AG10803 (cell line): ENCODE measurements around the gene GBF1.

ENCODE experiments used
- DNase-seq: peaks from one replicate; pipeline ENCODE4 v3.0.0; 2010; ENCODE audit warnings: low read depth
- H3K4me3 ChIP-seq: 2 replicates; pipeline ENCODE4 v1.5.1; 2011; ENCODE audit warnings: mild to moderate bottlenecking, low read length, control low read depth
- TF ChIP-seq, protein P1 (sequence below): conservative IDR thresholded peaks from 2 replicates; pipeline ENCODE4 v1.5.1; 2011; ENCODE audit warnings: mild to moderate bottlenecking, low read length, control low read depth, inconsistent platforms

Gene GBF1

DNA sequence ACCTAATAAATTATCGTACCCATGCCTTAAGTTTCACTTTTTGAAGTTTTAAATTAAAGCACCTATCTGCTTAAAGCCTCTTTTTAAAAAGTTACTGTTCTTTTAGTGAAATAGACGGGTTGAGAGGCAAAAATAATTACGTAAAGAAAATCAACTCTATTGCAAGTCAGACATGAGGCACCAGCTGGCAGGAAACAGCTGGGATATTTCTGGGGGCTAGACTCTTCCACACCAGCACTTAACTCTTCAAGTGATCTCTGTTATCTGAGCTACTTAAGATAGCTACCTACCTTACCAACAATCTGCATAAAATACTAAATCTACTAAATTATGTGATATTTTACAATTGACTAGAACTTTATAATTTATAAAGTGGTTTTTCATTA, 35.8 kb downstream of the GBF1 start:
- TF ChIP-seq, protein P1, sequence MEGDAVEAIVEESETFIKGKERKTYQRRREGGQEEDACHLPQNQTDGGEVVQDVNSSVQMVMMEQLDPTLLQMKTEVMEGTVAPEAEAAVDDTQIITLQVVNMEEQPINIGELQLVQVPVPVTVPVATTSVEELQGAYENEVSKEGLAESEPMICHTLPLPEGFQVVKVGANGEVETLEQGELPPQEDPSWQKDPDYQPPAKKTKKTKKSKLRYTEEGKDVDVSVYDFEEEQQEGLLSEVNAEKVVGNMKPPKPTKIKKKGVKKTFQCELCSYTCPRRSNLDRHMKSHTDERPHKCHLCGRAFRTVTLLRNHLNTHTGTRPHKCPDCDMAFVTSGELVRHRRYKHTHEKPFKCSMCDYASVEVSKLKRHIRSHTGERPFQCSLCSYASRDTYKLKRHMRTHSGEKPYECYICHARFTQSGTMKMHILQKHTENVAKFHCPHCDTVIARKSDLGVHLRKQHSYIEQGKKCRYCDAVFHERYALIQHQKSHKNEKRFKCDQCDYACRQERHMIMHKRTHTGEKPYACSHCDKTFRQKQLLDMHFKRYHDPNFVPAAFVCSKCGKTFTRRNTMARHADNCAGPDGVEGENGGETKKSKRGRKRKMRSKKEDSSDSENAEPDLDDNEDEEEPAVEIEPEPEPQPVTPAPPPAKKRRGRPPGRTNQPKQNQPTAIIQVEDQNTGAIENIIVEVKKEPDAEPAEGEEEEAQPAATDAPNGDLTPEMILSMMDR: no peak
- DNase-seq: no peak
- H3K4me3 ChIP-seq: no peak overlapping the region

DNA sequence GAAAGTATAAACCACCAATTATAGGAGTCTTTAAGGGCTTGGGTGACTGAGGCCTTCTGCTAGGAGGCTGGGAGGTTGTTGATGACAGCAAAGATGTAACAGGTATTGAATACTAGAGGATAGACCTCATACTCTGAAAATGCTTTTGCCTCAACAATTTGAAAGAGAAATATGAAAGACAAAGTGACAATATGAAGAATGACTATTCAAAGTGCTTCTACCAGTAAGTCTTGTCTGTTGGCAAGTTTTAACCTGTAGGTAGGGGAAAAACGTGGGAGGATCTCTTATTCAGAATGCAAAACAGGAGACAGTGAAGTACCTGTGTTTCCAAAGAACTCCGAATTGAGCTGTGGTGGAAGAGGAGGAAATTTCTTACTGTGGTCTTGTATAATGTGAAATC, 38.2 kb downstream of the GBF1 start:
- TF ChIP-seq, protein P1: no peak
- DNase-seq: no peak
- H3K4me3 ChIP-seq: no peak overlapping the region

DNA sequence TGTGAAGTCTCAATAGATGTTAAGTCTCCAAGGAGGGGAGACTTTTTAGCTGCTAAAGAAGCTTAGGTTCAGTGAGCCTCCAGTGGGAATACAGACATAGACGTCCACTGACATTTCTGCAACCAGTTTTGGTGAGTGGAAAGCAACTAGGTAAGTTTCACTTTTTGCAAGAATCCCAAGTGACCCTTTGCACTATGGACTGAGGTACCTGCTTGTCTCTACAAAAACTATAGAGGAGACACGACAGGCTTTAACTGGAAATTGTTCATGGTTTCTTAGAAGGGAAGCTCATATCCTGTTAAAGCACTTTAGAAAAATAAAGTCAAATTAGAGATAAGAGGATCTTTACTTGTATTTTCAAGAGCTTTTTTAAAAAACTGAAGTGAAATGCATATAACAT, 38.6 kb downstream of the GBF1 start:
- H3K4me3 ChIP-seq: no peak overlapping the region
- DNase-seq: no peak
- TF ChIP-seq, protein P1: no peak

DNA sequence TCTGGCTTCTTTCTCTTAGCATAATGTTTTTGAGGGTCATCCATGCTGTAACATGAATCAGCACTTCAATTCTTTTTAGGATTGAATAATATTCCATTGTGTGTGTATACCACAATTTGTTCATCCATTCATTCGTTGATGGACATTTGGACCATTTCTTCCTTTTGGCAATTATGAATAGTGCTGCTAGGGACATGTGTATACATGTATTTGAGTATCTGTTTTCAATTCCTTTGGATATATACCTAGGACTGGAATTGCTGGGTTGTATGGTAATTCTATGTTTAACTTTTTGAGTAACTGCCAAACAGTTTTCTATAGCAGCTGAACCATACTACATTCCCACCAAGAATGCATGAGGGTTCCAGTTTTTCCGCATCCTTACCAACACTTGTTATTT, 39.2 kb downstream of the GBF1 start:
- no peak overlapping the region for H3K4me3 ChIP-seq
- TF ChIP-seq, protein P1: no peak
- no peak for DNase-seq

DNA sequence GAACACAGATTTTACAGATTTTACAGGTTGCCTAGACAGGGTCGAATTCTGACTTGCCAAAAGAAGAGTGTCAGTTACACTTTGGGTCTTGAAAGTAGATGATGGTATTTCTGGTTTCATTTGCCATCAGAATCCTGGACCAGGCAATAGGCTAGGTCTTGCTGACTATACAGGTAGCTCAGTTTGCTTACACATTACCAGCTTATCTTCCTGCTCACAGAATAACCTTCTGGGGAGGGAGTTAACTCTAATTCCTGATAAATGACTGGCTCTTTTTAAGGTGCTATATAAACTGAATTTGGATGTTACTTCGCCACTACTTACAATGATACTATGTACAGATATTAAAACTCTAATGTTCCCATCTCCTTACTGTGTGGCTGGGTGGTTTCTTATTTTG, 39.8 kb downstream of the GBF1 start:
- TF ChIP-seq, protein P1: no peak
- H3K4me3 ChIP-seq: no peak overlapping the region
- no peak for DNase-seq

DNA sequence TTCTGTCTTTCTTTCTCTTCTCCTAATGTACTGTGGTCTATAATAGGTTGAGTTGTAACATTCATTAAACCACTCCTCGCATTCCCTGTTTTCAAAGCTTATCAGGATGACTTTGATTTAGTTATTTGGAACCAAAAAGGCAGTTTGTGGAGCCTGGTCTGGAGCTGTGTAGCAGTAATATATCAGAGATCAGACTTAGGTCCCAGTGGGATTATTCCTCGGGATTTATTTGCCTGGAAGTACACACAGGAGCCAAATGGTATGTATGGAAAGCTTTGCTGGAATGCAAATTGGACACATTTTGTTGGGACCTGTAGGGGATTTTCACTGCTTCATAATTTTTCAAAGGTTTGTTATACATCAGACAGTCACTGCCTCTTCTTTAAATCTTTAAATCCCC, 40.9 kb downstream of the GBF1 start:
- no peak overlapping the region for H3K4me3 ChIP-seq
- no peak for DNase-seq
- TF ChIP-seq, protein P1: no peak

DNA sequence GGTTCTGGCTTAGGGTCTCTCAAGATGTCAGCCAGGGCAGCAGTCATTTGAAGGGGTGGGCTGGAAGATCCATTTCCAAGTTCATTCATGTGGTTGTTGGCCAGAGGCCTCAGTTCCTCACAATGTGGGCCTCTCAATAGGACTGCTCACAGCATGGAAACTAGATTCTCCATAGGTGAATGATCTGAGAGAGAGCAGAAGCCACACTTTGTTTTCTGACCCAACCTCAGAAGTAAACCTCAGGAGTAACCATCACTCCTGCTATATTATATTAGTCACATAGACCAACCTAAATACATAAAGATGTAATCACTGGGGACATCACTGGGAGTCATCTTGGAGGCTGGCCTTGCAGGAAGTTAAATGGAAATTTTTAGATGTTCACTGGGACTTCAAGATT, 42.2 kb downstream of the GBF1 start:
- H3K4me3 ChIP-seq: no peak overlapping the region
- TF ChIP-seq, protein P1: no peak
- no peak for DNase-seq
